Measurements from ENCODE around the gene SASH1.

The SASH1 gene

DNA sequence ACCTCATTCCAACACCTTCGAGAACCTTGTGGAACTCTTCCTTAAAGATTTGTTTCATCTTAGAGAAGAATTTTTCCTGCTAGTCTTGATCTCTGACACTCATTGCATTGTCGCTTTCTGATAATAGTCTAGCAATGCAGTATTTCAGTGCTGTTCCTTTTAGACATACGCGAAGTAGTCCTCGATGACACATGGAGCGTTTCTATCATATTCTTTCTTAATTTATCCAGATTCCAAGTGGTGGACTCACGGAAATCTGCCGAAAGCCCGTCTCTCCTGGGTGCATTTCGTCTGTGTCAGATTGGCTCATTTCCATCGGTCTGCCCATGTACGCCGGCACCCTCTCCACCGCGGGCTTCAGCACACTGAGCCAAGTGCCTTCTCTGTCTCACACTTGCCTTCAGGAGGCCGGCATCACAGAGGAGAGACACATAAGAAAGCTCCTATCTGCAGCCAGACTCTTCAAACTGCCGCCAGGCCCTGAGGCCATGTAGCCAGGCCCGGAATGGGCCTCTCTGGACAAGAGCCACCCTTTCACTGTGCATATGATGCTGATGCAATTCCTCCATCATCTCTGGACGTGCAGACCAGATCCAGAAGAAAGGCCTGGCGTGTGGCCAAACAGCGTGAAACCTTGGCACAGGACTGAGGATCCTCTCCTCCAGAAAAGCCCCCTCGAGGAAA lies 205.6 kb downstream of the SASH1 start:
- H3K4me3 ChIP-seq (ENCODE audit: insufficient read depth, low read depth, low read length, poor library complexity, severe bottlenecking): no peak overlapping the region
- DNase-seq: no peak
- no peaks in the 10 kb centered on the region for H3K4me1 ChIP-seq (ENCODE audit: control insufficient read depth, insufficient read depth, low read length, poor library complexity, severe bottlenecking)
- H3K27me3 ChIP-seq (replicated peaks; ENCODE audit: control insufficient read depth, insufficient read depth, low read length, poor library complexity, severe bottlenecking): no peaks in the 10 kb centered on the region
- no peaks in the 10 kb centered on the region for H3K36me3 ChIP-seq (ENCODE audit: control insufficient read depth, insufficient read depth, low read length)
- H3K27ac ChIP-seq (ENCODE audit: insufficient read depth, low read length, poor library complexity, severe bottlenecking): no peak overlapping the region
- no peaks in the 10 kb centered on the region for H3K9me3 ChIP-seq (ENCODE audit: control insufficient read depth, low read length)

DNA sequence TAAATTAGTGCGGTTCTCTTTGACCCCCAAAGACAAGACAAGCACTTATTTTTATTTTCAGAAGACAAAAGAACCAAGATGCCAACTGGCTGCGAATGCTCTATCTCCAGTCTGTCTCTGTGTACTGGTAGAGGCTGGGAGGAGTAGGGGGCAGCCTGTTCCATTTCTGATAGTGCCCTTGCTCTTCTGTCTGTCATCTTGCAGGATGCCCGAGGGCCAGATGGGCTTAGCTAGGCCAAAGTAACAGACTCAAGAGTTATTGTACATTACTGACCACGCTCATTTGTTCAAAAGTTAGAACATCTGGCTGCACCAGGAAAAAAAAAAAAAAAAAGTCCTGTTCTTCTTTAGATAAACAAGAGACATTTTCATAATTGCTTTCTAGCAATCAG lies 206.1 kb downstream of the SASH1 start:
- H3K27me3 ChIP-seq (replicated peaks; ENCODE audit: control insufficient read depth, insufficient read depth, low read length, poor library complexity, severe bottlenecking): no peaks in the 10 kb centered on the region
- H3K4me3 ChIP-seq (ENCODE audit: insufficient read depth, low read depth, low read length, poor library complexity, severe bottlenecking): no peak overlapping the region
- H3K36me3 ChIP-seq (ENCODE audit: control insufficient read depth, insufficient read depth, low read length): no peaks in the 10 kb centered on the region
- no peak for DNase-seq
- H3K4me1 ChIP-seq (ENCODE audit: control insufficient read depth, insufficient read depth, low read length, poor library complexity, severe bottlenecking): no peaks in the 10 kb centered on the region
- no peaks in the 10 kb centered on the region for H3K9me3 ChIP-seq (ENCODE audit: control insufficient read depth, low read length)
- no peak overlapping the region for H3K27ac ChIP-seq (ENCODE audit: insufficient read depth, low read length, poor library complexity, severe bottlenecking)

DNA sequence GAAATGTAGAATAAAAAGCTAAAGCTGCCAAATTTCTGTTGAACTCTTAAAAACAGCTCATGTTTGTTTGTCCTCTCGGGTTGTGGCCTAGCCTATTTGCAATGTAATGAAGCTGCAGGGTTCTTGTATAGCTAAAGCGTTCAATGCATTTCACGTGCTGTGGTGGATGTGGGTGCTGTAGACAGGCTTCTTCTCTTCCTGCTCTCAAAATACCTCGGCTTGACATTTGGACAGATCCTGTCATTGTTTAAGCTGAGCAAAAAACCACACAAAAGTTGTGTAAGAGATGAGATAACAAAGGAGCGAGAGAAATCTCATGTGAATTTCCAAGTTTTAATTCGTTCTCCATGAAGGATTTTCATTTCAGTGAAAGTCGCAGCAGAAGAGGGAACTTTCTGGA lies 207.9 kb downstream of the SASH1 start:
- Histone ChIP-seq H3K4me3 (ENCODE audit: insufficient read depth, low read depth, low read length, poor library complexity, severe bottlenecking) (no peak overlapping the region), H3K27ac (ENCODE audit: insufficient read depth, low read length, poor library complexity, severe bottlenecking) (no peak overlapping the region), H3K4me1 (ENCODE audit: control insufficient read depth, insufficient read depth, low read length, poor library complexity, severe bottlenecking) (no peaks in the 10 kb centered on the region), H3K9me3 (ENCODE audit: control insufficient read depth, low read length) (no peaks in the 10 kb centered on the region), H3K36me3 (ENCODE audit: control insufficient read depth, insufficient read depth, low read length) (no peaks in the 10 kb centered on the region), H3K27me3 (replicated peaks; ENCODE audit: control insufficient read depth, insufficient read depth, low read length, poor library complexity, severe bottlenecking) (no peaks in the 10 kb centered on the region)
- DNase-seq: no peak

DNA sequence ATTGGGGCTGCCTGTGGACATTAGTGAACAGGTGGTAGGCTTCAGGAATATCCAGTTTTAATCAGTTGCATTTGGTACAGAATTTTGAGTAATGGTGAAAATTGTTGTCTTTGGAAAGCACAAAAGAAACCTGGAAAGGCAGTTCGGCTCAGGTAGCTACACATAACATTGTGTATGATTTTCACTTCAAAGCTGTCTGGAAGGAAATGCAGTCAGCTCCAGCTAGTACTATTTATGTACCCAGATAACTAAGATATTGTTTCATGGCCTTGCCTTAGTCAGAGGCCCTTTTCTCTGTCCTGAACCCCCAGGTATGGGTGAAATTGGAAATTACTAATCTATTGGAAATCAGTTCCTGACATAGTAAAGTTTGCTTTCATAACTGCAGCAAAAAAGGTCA lies 208.6 kb downstream of the SASH1 start:
- Histone ChIP-seq H3K27me3 (replicated peaks; ENCODE audit: control insufficient read depth, insufficient read depth, low read length, poor library complexity, severe bottlenecking) (no peaks in the 10 kb centered on the region), H3K9me3 (ENCODE audit: control insufficient read depth, low read length) (no peaks in the 10 kb centered on the region), H3K36me3 (ENCODE audit: control insufficient read depth, insufficient read depth, low read length) (no peaks in the 10 kb centered on the region), H3K27ac (ENCODE audit: insufficient read depth, low read length, poor library complexity, severe bottlenecking) (no peak overlapping the region), H3K4me3 (ENCODE audit: insufficient read depth, low read depth, low read length, poor library complexity, severe bottlenecking) (no peak overlapping the region), H3K4me1 (ENCODE audit: control insufficient read depth, insufficient read depth, low read length, poor library complexity, severe bottlenecking) (no peaks in the 10 kb centered on the region)
- no peak for DNase-seq

DNA sequence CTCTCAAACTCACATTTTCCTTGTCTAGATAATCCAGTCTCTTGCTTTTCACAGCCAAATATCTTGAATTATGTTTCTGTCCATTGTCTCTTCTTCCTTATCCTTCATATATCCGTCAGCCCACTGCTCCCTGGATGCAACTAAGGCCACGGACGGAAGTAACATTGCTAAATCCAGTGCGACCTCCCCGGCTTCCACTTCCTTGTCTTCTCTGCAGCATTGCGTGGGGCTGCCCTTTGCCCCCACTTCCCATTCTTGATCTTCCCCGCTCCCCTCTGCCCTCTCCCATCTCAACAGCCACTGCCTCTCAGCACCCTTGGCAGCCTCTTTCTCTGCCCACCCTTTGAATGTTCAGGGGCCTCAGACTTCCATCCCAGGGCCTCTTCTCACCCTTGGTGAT lies 213.8 kb downstream of the SASH1 start:
- H3K27me3 ChIP-seq (replicated peaks; ENCODE audit: control insufficient read depth, insufficient read depth, low read length, poor library complexity, severe bottlenecking): no peaks in the 10 kb centered on the region
- no peaks in the 10 kb centered on the region for H3K9me3 ChIP-seq (ENCODE audit: control insufficient read depth, low read length)
- H3K36me3 ChIP-seq (ENCODE audit: control insufficient read depth, insufficient read depth, low read length): no peaks in the 10 kb centered on the region
- no peaks in the 10 kb centered on the region for H3K4me1 ChIP-seq (ENCODE audit: control insufficient read depth, insufficient read depth, low read length, poor library complexity, severe bottlenecking)
- no peak for DNase-seq
- no peak overlapping the region for H3K4me3 ChIP-seq (ENCODE audit: insufficient read depth, low read depth, low read length, poor library complexity, severe bottlenecking)
- H3K27ac ChIP-seq (ENCODE audit: insufficient read depth, low read length, poor library complexity, severe bottlenecking): no peak overlapping the region

DNA sequence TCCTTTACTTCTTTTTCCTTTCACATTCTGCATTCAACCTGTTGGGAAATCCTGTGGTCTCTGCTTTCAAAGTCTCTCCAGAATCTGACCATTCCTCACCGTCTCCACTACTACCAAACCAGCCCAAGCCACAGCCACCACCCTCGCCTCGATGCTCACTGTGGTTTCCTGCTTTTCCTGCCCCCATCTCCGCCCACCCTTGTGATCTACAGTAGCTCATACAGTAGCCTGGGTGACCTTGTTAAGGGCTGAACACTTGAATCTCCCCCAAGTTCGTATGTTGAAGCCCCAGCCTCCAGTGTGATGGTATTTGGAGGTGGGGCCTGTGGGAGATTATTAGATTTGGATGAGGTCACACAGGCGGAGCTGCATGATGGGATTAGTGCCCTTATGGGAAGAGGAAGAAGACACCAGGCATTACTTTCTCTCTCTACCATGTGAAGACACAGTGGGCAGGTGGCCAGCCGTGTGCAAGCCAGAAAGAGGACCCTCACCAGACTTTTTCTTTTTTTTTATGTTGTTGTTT lies 215.2 kb downstream of the SASH1 start:
- Histone ChIP-seq H3K36me3 (ENCODE audit: control insufficient read depth, insufficient read depth, low read length) (no peaks in the 10 kb centered on the region), H3K9me3 (ENCODE audit: control insufficient read depth, low read length) (no peaks in the 10 kb centered on the region), H3K27ac (ENCODE audit: insufficient read depth, low read length, poor library complexity, severe bottlenecking) (no peak overlapping the region), H3K4me1 (ENCODE audit: control insufficient read depth, insufficient read depth, low read length, poor library complexity, severe bottlenecking) (no peaks in the 10 kb centered on the region), H3K4me3 (ENCODE audit: insufficient read depth, low read depth, low read length, poor library complexity, severe bottlenecking) (no peak overlapping the region), H3K27me3 (replicated peaks; ENCODE audit: control insufficient read depth, insufficient read depth, low read length, poor library complexity, severe bottlenecking) (no peaks in the 10 kb centered on the region)
- DNase-seq: no peak

DNA sequence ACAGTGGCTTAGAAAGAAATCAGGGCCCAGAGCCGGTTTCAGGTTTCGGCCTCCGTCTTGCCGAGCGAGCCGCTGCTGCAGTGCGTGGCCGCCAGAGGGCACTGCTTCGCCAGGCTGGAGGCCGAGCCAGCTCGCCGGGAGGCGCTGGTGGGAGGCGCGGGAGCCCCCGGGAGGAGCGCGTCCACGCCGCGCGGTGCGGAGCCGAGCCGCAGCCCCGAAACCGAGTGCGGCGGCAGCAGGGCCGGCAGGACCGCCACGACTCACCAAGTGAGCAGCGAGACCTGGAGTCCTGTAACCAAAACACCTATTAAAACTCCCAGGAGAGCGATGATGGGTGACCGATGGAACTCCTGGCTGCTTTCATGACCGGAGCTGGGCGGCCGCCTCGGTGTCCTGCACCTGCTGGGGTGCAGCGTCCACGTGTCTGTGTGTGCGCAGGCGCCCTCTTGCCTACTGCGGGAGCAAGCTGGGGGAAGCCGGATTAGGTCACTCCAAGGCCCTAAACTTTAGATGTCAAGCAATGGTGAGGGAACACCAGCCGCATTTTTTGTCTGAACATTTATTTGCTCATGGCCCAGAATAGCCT lies 217.3 kb downstream of the SASH1 start:
- Histone ChIP-seq H3K4me3 (ENCODE audit: insufficient read depth, low read depth, low read length, poor library complexity, severe bottlenecking) (peak overlapping the region; percentile 44), H3K27ac (ENCODE audit: insufficient read depth, low read length, poor library complexity, severe bottlenecking) (no peak overlapping the region), H3K4me1 (ENCODE audit: control insufficient read depth, insufficient read depth, low read length, poor library complexity, severe bottlenecking) (no peaks in the 10 kb centered on the region), H3K36me3 (ENCODE audit: control insufficient read depth, insufficient read depth, low read length) (no peaks in the 10 kb centered on the region), H3K9me3 (ENCODE audit: control insufficient read depth, low read length) (no peaks in the 10 kb centered on the region), H3K27me3 (replicated peaks; ENCODE audit: control insufficient read depth, insufficient read depth, low read length, poor library complexity, severe bottlenecking) (no peaks in the 10 kb centered on the region)
- DNase-seq: peak; percentile 25 to 47 (median 42)

DNA sequence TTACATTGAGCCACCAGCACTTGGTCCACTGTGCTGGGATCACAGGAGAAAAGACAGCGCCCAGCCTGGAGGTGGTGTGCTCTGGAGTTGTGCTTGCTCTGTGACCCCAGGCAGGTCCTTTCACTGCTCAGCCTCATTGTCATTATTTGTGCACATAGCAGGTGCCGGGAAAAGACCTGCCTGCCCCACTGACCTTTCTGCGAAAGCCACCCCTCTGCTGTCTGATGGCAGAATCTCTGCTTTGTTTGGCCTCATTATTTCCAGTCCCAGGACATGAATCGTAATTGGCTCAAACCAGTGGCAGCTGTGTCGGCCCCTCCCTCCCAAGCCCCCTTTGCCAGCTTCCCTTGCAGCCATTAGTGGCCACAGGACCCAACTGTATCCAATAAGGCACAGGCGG lies 219.0 kb downstream of the SASH1 start:
- Histone ChIP-seq H3K4me3 (ENCODE audit: insufficient read depth, low read depth, low read length, poor library complexity, severe bottlenecking) (no peak overlapping the region), H3K27ac (ENCODE audit: insufficient read depth, low read length, poor library complexity, severe bottlenecking) (no peak overlapping the region), H3K9me3 (ENCODE audit: control insufficient read depth, low read length) (no peaks in the 10 kb centered on the region), H3K27me3 (replicated peaks; ENCODE audit: control insufficient read depth, insufficient read depth, low read length, poor library complexity, severe bottlenecking) (no peaks in the 10 kb centered on the region), H3K36me3 (ENCODE audit: control insufficient read depth, insufficient read depth, low read length) (no peaks in the 10 kb centered on the region), H3K4me1 (ENCODE audit: control insufficient read depth, insufficient read depth, low read length, poor library complexity, severe bottlenecking) (no peaks in the 10 kb centered on the region)
- no peak for DNase-seq

DNA sequence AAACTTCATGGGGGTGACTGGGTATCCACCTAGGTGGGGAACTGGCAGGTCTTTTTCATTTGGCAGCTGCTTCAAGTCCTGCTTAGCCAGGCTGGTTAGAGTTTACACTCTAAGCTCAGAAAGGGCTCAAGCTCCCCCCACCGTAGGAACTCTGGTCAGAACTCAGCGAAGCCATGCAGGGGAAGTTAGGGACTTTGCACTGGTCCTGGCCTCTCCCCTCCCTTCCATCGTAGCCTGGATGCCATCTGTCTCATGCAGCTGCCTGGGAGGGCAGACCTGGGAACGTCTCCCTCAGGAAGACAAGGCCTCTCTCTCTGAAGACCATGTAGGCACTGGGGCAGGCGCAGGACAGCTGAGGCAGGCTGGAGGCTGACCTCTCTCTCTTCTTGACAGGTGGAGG lies 220.4 kb downstream of the SASH1 start:
- H3K9me3 ChIP-seq (ENCODE audit: control insufficient read depth, low read length): no peaks in the 10 kb centered on the region
- H3K27ac ChIP-seq (ENCODE audit: insufficient read depth, low read length, poor library complexity, severe bottlenecking): no peak overlapping the region
- DNase-seq: no peak
- no peaks in the 10 kb centered on the region for H3K27me3 ChIP-seq (replicated peaks; ENCODE audit: control insufficient read depth, insufficient read depth, low read length, poor library complexity, severe bottlenecking)
- H3K36me3 ChIP-seq (ENCODE audit: control insufficient read depth, insufficient read depth, low read length): no peaks in the 10 kb centered on the region
- H3K4me3 ChIP-seq (ENCODE audit: insufficient read depth, low read depth, low read length, poor library complexity, severe bottlenecking): no peak overlapping the region
- H3K4me1 ChIP-seq (ENCODE audit: control insufficient read depth, insufficient read depth, low read length, poor library complexity, severe bottlenecking): no peaks in the 10 kb centered on the region

DNA sequence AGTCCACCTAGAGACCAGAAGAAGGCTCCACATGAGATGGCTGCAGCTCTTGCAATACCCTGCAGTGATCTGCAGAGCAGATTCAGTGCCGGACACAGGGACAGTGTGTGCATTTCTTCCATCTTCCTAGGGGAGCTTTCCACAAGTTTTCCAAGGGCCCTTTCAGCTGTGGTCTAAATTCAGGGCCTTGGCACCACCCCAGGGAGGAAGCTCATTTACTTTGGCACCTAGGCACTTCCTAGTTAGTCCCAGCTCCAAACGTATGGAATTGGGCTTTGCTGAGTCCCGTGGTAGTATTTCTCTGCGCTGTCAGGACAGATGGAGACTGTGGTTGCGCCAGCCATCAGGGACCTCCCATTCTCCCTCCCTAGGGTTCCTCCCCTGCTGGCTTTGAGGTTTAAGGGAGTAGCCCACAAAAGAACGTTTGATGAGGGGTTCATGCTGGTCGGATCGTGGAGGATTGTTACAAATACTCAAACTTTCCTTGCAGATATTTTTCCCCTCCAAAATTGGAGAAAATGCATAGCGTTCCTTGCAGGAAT lies 221.9 kb downstream of the SASH1 start:
- no peak for DNase-seq
- Histone ChIP-seq H3K9me3 (ENCODE audit: control insufficient read depth, low read length) (no peaks in the 10 kb centered on the region), H3K4me1 (ENCODE audit: control insufficient read depth, insufficient read depth, low read length, poor library complexity, severe bottlenecking) (no peaks in the 10 kb centered on the region), H3K27me3 (replicated peaks; ENCODE audit: control insufficient read depth, insufficient read depth, low read length, poor library complexity, severe bottlenecking) (no peaks in the 10 kb centered on the region), H3K4me3 (ENCODE audit: insufficient read depth, low read depth, low read length, poor library complexity, severe bottlenecking) (no peak overlapping the region), H3K36me3 (ENCODE audit: control insufficient read depth, insufficient read depth, low read length) (no peaks in the 10 kb centered on the region), H3K27ac (ENCODE audit: insufficient read depth, low read length, poor library complexity, severe bottlenecking) (no peak overlapping the region)
